Thyroid gland (tissue), 4 donors: ENCODE measurements around the gene SLAMF8.

ENCODE experiments used
- CTCF ChIP-seq, 6 experiments: fragments of 200-600 bp in 3 of 6; fragments of 450-650 bp in 3 of 6; sonication (generic) in 3 of 6; IDR thresholded peaks; one replicate each; pipeline ENCODE4 v1.5.1; 2016 to 2019; ENCODE audit warnings: antibody characterized with exemption in 6 of 6, mild to moderate bottlenecking in 2 of 6, inconsistent platforms in 1 of 6, moderate library complexity in 1 of 6
- POLR2A ChIP-seq, 2 donors: fragments of 450-650 bp; IDR thresholded peaks; one replicate each; pipeline ENCODE4 v1.6.1; 2017; ENCODE audit warnings: antibody characterized with exemption in 2 of 2, mild to moderate bottlenecking in 2 of 2, moderate library complexity in 1 of 2

GRCh38 chr1:159832309-159832708 is 5.6 kb downstream of the SLAMF8 start:
- TF ChIP-seq CTCF (IDR thresholded peaks at IDR 0.05) (no peak), POLR2A (IDR thresholded peaks at IDR 0.05) (no peak)
